Measurements from ENCODE around the gene ERC2.

ERC2 gene

GRCh38 chr3:55492976-55493375 lies 975.3 kb downstream of the ERC2 start:
- no peak overlapping the region for H4K12ac ChIP-seq (ENCODE audit: low read depth, low read length)
- H3K9ac ChIP-seq (ENCODE audit: low read length) = no peak overlapping the region
- no peaks in the 10 kb centered on the region for H3K27me3 ChIP-seq (ENCODE audit: insufficient read depth, low read length)
- H3K14ac ChIP-seq (ENCODE audit: low read length) = no peak overlapping the region
- H3K4ac ChIP-seq (ENCODE audit: low read depth, low read length) = no peak overlapping the region
- H3K27ac ChIP-seq (ENCODE audit: low read depth, low read length) = peak overlapping the region; percentile 30
- H2BK120ac ChIP-seq (ENCODE audit: insufficient read depth, low read length, poor library complexity) = no peak overlapping the region
- no peaks in the 10 kb centered on the region for H3K9me3 ChIP-seq (ENCODE audit: insufficient read depth, low read depth, low read length)
- H4K91ac ChIP-seq (ENCODE audit: low read depth, low read length) = no peak overlapping the region
- WGBS (ENCODE audit: extremely low coverage, insufficient coverage, insufficient read length) = no CpG with 5 or more reads among the region's 5 CpGs
- no peak overlapping the region for H2AK5ac ChIP-seq (ENCODE audit: low read length)
- peak; percentile 78 to 90 for DNase-seq
- no peak overlapping the region for H2BK5ac ChIP-seq (ENCODE audit: low read depth, low read length, poor library complexity)
- no peak overlapping the region for H2AFZ ChIP-seq (ENCODE audit: insufficient read depth, low read length, poor library complexity)
- H3K4me1 ChIP-seq (ENCODE audit: control insufficient read depth in 1 of 2, insufficient read depth in 2 of 2, low read length in 2 of 2) = peaks cover 14 to 25% of the 10 kb centered on the region in 2 experiments
- no peaks in the 10 kb centered on the region for H3K36me3 ChIP-seq (ENCODE audit: control insufficient read depth in 1 of 2, insufficient read depth in 2 of 2, low read length in 2 of 2)
- no peak overlapping the region for H4K8ac ChIP-seq (ENCODE audit: low read depth, low read length)
- peaks cover 4% of the 10 kb centered on the region for H3K79me2 ChIP-seq (ENCODE audit: control insufficient read depth, insufficient read depth, low read length, poor library complexity)
- no peak overlapping the region for H3K18ac ChIP-seq (ENCODE audit: low read length)
- peaks cover 13% of the 10 kb centered on the region for H3K79me1 ChIP-seq (ENCODE audit: low read length)
- no peak overlapping the region for H3K4me3 ChIP-seq (ENCODE audit: low read depth, low read length)
- H2BK12ac ChIP-seq (ENCODE audit: low read length) = no peak overlapping the region
- no peak overlapping the region for H3K23ac ChIP-seq (ENCODE audit: low read length)
- H3K4me2 ChIP-seq (ENCODE audit: low read length) = no peak overlapping the region

GRCh38 chr3:55491296-55491816 lies 976.9 kb downstream of the ERC2 start:
- no CpG with 5 or more reads among the region's 7 CpGs for WGBS (ENCODE audit: extremely low coverage, insufficient coverage, insufficient read length)
- no peak for DNase-seq
- H3K4me3 ChIP-seq (ENCODE audit: low read depth, low read length) = no peak overlapping the region

GRCh38 chr3:55490276-55490913 lies 977.9 kb downstream of the ERC2 start:
- no peak overlapping the region for H3K14ac ChIP-seq (ENCODE audit: low read length)
- peak overlapping the region; percentile 14 for H3K27ac ChIP-seq (ENCODE audit: low read depth, low read length)
- no peak overlapping the region for H4K91ac ChIP-seq (ENCODE audit: low read depth, low read length)
- no peaks in the 10 kb centered on the region for H3K9me3 ChIP-seq (ENCODE audit: insufficient read depth, low read depth, low read length)
- H3K4me1 ChIP-seq (ENCODE audit: control insufficient read depth in 1 of 2, insufficient read depth in 2 of 2, low read length in 2 of 2) = peaks cover 14 to 25% of the 10 kb centered on the region in 2 experiments
- no peak overlapping the region for H3K4ac ChIP-seq (ENCODE audit: low read depth, low read length)
- no CpG with 5 or more reads among the region's 3 CpGs for WGBS (ENCODE audit: extremely low coverage, insufficient coverage, insufficient read length)
- H3K36me3 ChIP-seq (ENCODE audit: control insufficient read depth in 1 of 2, insufficient read depth in 2 of 2, low read length in 2 of 2) = no peaks in the 10 kb centered on the region
- no peaks in the 10 kb centered on the region for H3K27me3 ChIP-seq (ENCODE audit: insufficient read depth, low read length)
- no peak overlapping the region for H4K8ac ChIP-seq (ENCODE audit: low read depth, low read length)
- no peak overlapping the region for H2BK120ac ChIP-seq (ENCODE audit: insufficient read depth, low read length, poor library complexity)
- peaks cover 36% of the 10 kb centered on the region for H3K79me1 ChIP-seq (ENCODE audit: low read length)
- H2BK12ac ChIP-seq (ENCODE audit: low read length) = no peak overlapping the region
- no peak overlapping the region for H2BK5ac ChIP-seq (ENCODE audit: low read depth, low read length, poor library complexity)
- no peak overlapping the region for H3K4me3 ChIP-seq (ENCODE audit: low read depth, low read length)
- peak overlapping the region; percentile 97 for H3K4me2 ChIP-seq (ENCODE audit: low read length)
- DNase-seq = no peak
- H4K12ac ChIP-seq (ENCODE audit: low read depth, low read length) = no peak overlapping the region
- no peak overlapping the region for H2AK5ac ChIP-seq (ENCODE audit: low read length)
- H3K9ac ChIP-seq (ENCODE audit: low read length) = no peak overlapping the region
- H2AFZ ChIP-seq (ENCODE audit: insufficient read depth, low read length, poor library complexity) = no peak overlapping the region
- H3K79me2 ChIP-seq (ENCODE audit: control insufficient read depth, insufficient read depth, low read length, poor library complexity) = peaks cover 24% of the 10 kb centered on the region
- no peak overlapping the region for H3K18ac ChIP-seq (ENCODE audit: low read length)
- H3K23ac ChIP-seq (ENCODE audit: low read length) = no peak overlapping the region

More at GRCh38 chr3:55491296-55491816, 976.9 kb downstream of the ERC2 start:
- peaks cover 14 to 25% of the 10 kb centered on the region in 2 experiments for H3K4me1 ChIP-seq (ENCODE audit: control insufficient read depth in 1 of 2, insufficient read depth in 2 of 2, low read length in 2 of 2)
- no peak overlapping the region for H2AFZ ChIP-seq (ENCODE audit: insufficient read depth, low read length, poor library complexity)
- no peak overlapping the region for H3K27ac ChIP-seq (ENCODE audit: low read depth, low read length)
- no peak overlapping the region for H4K12ac ChIP-seq (ENCODE audit: low read depth, low read length)
- H4K8ac ChIP-seq (ENCODE audit: low read depth, low read length) = no peak overlapping the region
- no peak overlapping the region for H2BK120ac ChIP-seq (ENCODE audit: insufficient read depth, low read length, poor library complexity)
- H3K4me2 ChIP-seq (ENCODE audit: low read length) = no peak overlapping the region
- no peak overlapping the region for H4K91ac ChIP-seq (ENCODE audit: low read depth, low read length)
- H3K14ac ChIP-seq (ENCODE audit: low read length) = no peak overlapping the region
- H3K36me3 ChIP-seq (ENCODE audit: control insufficient read depth in 1 of 2, insufficient read depth in 2 of 2, low read length in 2 of 2) = no peaks in the 10 kb centered on the region
- peak overlapping the region; percentile 61 for H2BK12ac ChIP-seq (ENCODE audit: low read length)
- no peaks in the 10 kb centered on the region for H3K27me3 ChIP-seq (ENCODE audit: insufficient read depth, low read length)
- no peak overlapping the region for H3K9ac ChIP-seq (ENCODE audit: low read length)
- H2BK5ac ChIP-seq (ENCODE audit: low read depth, low read length, poor library complexity) = peak overlapping the region; percentile 13
- H3K4ac ChIP-seq (ENCODE audit: low read depth, low read length) = no peak overlapping the region
- no peak overlapping the region for H2AK5ac ChIP-seq (ENCODE audit: low read length)
- H3K79me1 ChIP-seq (ENCODE audit: low read length) = peaks cover 29% of the 10 kb centered on the region
- no peaks in the 10 kb centered on the region for H3K9me3 ChIP-seq (ENCODE audit: insufficient read depth, low read depth, low read length)
- H3K79me2 ChIP-seq (ENCODE audit: control insufficient read depth, insufficient read depth, low read length, poor library complexity) = peaks cover 18% of the 10 kb centered on the region
- H3K23ac ChIP-seq (ENCODE audit: low read length) = no peak overlapping the region
- no peak overlapping the region for H3K18ac ChIP-seq (ENCODE audit: low read length)

- DNase-seq = peak in 1 of 2 donors; percentile 27
- Histone ChIP-seq H3K4ac (ENCODE audit: low read depth, low read length) (no peak overlapping the region), H4K12ac (ENCODE audit: low read depth, low read length) (no peak overlapping the region), H2BK12ac (ENCODE audit: low read length) (peak overlapping the region; percentile 34), H3K4me2 (ENCODE audit: low read length) (peak overlapping the region; percentile 97), H3K23ac (ENCODE audit: low read length) (no peak overlapping the region), H3K9me3 (ENCODE audit: insufficient read depth, low read depth, low read length) (no peaks in the 10 kb centered on the region), H3K36me3 (ENCODE audit: control insufficient read depth in 1 of 2, insufficient read depth in 2 of 2, low read length in 2 of 2) (no peaks in the 10 kb centered on the region), H4K91ac (ENCODE audit: low read depth, low read length) (no peak overlapping the region), H2AK5ac (ENCODE audit: low read length) (no peak overlapping the region), H3K4me1 (ENCODE audit: control insufficient read depth in 1 of 2, insufficient read depth in 2 of 2, low read length in 2 of 2) (peaks cover 14 to 26% of the 10 kb centered on the region in 2 experiments), H2AFZ (ENCODE audit: insufficient read depth, low read length, poor library complexity) (peak overlapping the region; percentile 12), H3K4me3 (ENCODE audit: low read depth, low read length) (peak overlapping the region; percentile 33), H3K79me2 (ENCODE audit: control insufficient read depth, insufficient read depth, low read length, poor library complexity) (peaks cover 26% of the 10 kb centered on the region), H3K27ac (ENCODE audit: low read depth, low read length) (peak overlapping the region; percentile 29), H2BK5ac (ENCODE audit: low read depth, low read length, poor library complexity) (no peak overlapping the region), H3K79me1 (ENCODE audit: low read length) (peaks cover 40% of the 10 kb centered on the region), H3K14ac (ENCODE audit: low read length) (peak overlapping the region; percentile 65), H3K9ac (ENCODE audit: low read length) (no peak overlapping the region), H4K8ac (ENCODE audit: low read depth, low read length) (peak overlapping the region; percentile 34), H2BK120ac (ENCODE audit: insufficient read depth, low read length, poor library complexity) (no peak overlapping the region), H3K27me3 (ENCODE audit: insufficient read depth, low read length) (no peaks in the 10 kb centered on the region), H3K18ac (ENCODE audit: low read length) (no peak overlapping the region)
- WGBS (ENCODE audit: extremely low coverage, insufficient coverage, insufficient read length) = no CpG with 5 or more reads among the region's 17 CpGs
Observed at GRCh38 chr3:55489798-55490132, 978.5 kb downstream of the ERC2 start.
